Neural crest cell (in vitro differentiated cells): ENCODE results near the gene PHOSPHO2. TPM values are rescaled to one million over a fixed set of nuclear protein-coding genes. Genes with fewer than 3 reads are reported as not detected.

Source experiments
- DNase-seq: peaks from one replicate; pipeline ENCODE4 v3.0.0; 2021; ENCODE audit warnings: low read depth, mixed read lengths, low spot score
- H3K27ac Mint-ChIP-seq: one replicate; pipeline ENCODE4 v1.8.0; 2021; ENCODE audit warnings: mild to moderate bottlenecking, mixed read lengths; ENCODE audit not compliant: unreplicated experiment
- H3K27me3 Mint-ChIP-seq: 2 replicates; pipeline ENCODE4 v1.8.0; 2021; ENCODE audit warnings: low read depth, mild to moderate bottlenecking, mixed read lengths
- H3K36me3 Mint-ChIP-seq: 2 replicates; pipeline ENCODE4 v1.8.0; 2021; ENCODE audit warnings: low read depth, mild to moderate bottlenecking, mixed read lengths
- H3K4me1 Mint-ChIP-seq: 2 replicates; pipeline ENCODE4 v1.8.0; 2021; ENCODE audit warnings: mixed read lengths
- H3K4me3 Mint-ChIP-seq: one replicate; pipeline ENCODE4 v1.8.0; 2021; ENCODE audit warnings: mild to moderate bottlenecking, mixed read lengths
- H3K9me3 Mint-ChIP-seq: 2 replicates; pipeline ENCODE4 v1.8.0; 2021; ENCODE audit warnings: mixed read lengths
- total RNA-seq: library from RNA; stranded (reverse); gene quantifications from 2 replicates; pipeline ENCODE4 v1.2.1, GENCODE V29; 2021
- TF ChIP-seq, protein P1 (sequence below): fragments of 200-600 bp; sonication (generic); conservative IDR thresholded peaks from 2 replicates; pipeline ENCODE4 v1.5.0; 2021; ENCODE audit warnings: antibody characterized with exemption, mild to moderate bottlenecking

PHOSPHO2 gene
- total RNA-seq, 1 donor from 2014 or later = 8.3 TPM

DNA sequence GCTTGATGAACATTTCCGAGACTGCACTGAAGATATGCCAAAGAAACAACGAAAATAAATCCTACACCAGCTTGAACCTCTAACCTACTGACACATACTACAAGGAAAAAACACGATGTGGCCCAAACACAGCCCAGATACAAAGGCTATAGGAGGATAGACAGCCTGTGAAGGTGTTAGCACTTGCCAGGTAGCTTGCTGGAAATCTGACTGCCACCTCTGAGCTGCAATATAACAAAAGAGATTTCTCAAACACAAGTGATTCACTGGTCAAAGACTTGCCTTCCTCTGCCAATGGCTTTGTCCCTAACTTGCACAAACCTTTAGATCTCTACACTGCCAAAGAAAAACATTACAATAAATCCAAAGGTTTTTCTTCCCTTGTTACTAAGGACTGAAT lies 21.2 kb upstream of the PHOSPHO2 start:
- Mint-ChIP-seq H3K9me3 (peaks cover 2% of the 10 kb centered on the region), H3K27me3 (no peaks in the 10 kb centered on the region), H3K27ac (no peak overlapping the region), H3K4me1 (no peaks in the 10 kb centered on the region), H3K4me3 (no peak overlapping the region), H3K36me3 (peaks cover 4% of the 10 kb centered on the region)
- TF ChIP-seq, protein P1, sequence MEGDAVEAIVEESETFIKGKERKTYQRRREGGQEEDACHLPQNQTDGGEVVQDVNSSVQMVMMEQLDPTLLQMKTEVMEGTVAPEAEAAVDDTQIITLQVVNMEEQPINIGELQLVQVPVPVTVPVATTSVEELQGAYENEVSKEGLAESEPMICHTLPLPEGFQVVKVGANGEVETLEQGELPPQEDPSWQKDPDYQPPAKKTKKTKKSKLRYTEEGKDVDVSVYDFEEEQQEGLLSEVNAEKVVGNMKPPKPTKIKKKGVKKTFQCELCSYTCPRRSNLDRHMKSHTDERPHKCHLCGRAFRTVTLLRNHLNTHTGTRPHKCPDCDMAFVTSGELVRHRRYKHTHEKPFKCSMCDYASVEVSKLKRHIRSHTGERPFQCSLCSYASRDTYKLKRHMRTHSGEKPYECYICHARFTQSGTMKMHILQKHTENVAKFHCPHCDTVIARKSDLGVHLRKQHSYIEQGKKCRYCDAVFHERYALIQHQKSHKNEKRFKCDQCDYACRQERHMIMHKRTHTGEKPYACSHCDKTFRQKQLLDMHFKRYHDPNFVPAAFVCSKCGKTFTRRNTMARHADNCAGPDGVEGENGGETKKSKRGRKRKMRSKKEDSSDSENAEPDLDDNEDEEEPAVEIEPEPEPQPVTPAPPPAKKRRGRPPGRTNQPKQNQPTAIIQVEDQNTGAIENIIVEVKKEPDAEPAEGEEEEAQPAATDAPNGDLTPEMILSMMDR = no peak
- DNase-seq = no peak

DNA sequence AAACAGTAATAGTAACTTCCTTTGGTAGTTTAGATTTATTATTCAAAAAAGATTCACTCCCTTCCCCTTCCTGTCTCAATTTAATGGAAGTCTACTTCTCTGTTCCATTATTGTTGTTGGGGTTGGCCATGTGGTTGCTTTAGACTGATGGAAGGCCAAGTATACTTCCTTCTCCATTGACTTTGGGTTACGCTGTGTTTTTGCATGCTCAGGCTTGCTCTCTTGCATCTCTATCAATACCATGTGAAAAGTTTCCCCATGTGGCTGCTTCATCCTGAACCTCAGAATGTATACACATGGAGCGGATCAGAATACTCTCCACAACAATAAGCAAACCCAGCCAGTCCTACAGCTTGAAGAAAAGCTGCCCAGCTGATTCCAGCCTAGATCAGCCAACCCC lies 20.3 kb upstream of the PHOSPHO2 start:
- Mint-ChIP-seq H3K4me3 (no peak overlapping the region), H3K27ac (no peak overlapping the region), H3K9me3 (peaks cover 2% of the 10 kb centered on the region), H3K4me1 (no peaks in the 10 kb centered on the region), H3K36me3 (peaks cover 4% of the 10 kb centered on the region), H3K27me3 (no peaks in the 10 kb centered on the region)
- DNase-seq = no peak
- TF ChIP-seq, protein P1 = no peak

DNA sequence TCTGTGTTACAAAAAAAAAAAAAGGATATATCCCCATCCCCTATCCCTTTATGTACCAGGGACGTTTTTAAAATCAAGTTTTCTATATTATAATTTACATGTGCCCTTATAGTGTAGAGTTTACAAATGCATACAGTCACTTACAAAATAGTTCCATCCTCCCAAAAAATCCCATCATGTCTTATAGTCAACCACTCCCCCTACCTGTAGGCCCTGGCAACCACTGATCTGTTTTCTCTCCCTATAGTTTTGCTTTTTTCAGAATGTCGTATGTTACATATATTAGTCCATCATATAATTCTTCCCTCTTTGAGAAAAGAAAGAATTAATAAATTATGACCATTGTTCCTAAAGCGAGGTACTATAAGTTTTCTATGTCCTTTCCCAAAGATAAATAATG lies 17.9 kb upstream of the PHOSPHO2 start:
- Mint-ChIP-seq H3K36me3 (peaks cover 2% of the 10 kb centered on the region), H3K9me3 (no peaks in the 10 kb centered on the region), H3K27ac (no peak overlapping the region), H3K27me3 (no peaks in the 10 kb centered on the region), H3K4me1 (no peaks in the 10 kb centered on the region), H3K4me3 (no peak overlapping the region)
- no peak for DNase-seq
- TF ChIP-seq, protein P1 = peak; percentile 43

GRCh38 chr2:169676850-169677249 lies 17.4 kb upstream of the PHOSPHO2 start:
- DNase-seq = no peak
- H3K4me1 Mint-ChIP-seq = no peaks in the 10 kb centered on the region

DNA sequence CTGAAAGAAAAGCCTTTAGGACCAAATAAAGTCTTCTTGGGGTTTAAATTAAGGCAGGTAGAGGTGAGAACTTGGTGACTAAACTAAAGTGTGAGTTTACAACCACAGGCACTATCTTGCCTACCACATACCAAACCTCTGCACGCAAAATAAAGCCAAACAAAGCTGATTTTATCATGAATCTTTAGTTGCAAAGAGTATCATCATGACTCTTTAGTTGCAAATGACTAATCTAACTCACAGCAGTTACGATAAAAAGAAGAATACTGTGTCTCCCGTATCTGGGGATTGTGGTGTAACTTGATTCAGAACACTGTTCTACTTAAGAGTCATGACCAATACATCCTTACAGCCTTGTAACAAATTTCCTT lies 11.2 kb upstream of the PHOSPHO2 start:
- H3K27ac Mint-ChIP-seq = no peak overlapping the region
- H3K4me1 Mint-ChIP-seq = no peaks in the 10 kb centered on the region
- H3K36me3 Mint-ChIP-seq = peaks cover 19% of the 10 kb centered on the region
- no peaks in the 10 kb centered on the region for H3K27me3 Mint-ChIP-seq
- H3K4me3 Mint-ChIP-seq = no peak overlapping the region
- peaks cover 12% of the 10 kb centered on the region for H3K9me3 Mint-ChIP-seq
- TF ChIP-seq, protein P1 = no peak
- no peak for DNase-seq

More at GRCh38 chr2:169676850-169677249, 17.4 kb upstream of the PHOSPHO2 start:
- H3K36me3 Mint-ChIP-seq = peaks cover 2% of the 10 kb centered on the region
- no peaks in the 10 kb centered on the region for H3K9me3 Mint-ChIP-seq
- H3K4me3 Mint-ChIP-seq = no peak overlapping the region
- TF ChIP-seq, protein P1 = no peak
- no peak overlapping the region for H3K27ac Mint-ChIP-seq
- no peaks in the 10 kb centered on the region for H3K27me3 Mint-ChIP-seq
